SJSA1 (cell line): ENCODE results near the gene BMAL2. TPM values are rescaled to one million over a fixed set of nuclear protein-coding genes. Genes with fewer than 3 reads are reported as not detected.

Source experiments
- DNase-seq, 2 experiments: peaks; one replicate each; pipeline ENCODE4 v3.0.0-alpha.2; 2015 to 2020; ENCODE audit warnings: low spot score in 2 of 2, low read depth in 1 of 2
- H3K27ac ChIP-seq: fragments of 250-450 bp; sonication (Bioruptor Pico); 2 replicates; pipeline ENCODE4 v1.5.1; 2020; ENCODE audit warnings: mild to moderate bottlenecking, moderate library complexity
- H3K27me3 ChIP-seq: fragments of 250-450 bp; sonication (Bioruptor Pico); replicated peaks from 2 replicates; pipeline ENCODE4 v1.5.1; 2020; ENCODE audit warnings: mild to moderate bottlenecking, moderate library complexity
- H3K36me3 ChIP-seq: fragments of 250-450 bp; sonication (Bioruptor Pico); 2 replicates; pipeline ENCODE4 v1.5.1; 2020; ENCODE audit warnings: mild to moderate bottlenecking
- H3K4me1 ChIP-seq: fragments of 250-450 bp; sonication (Bioruptor Pico); replicated peaks from 2 replicates; pipeline ENCODE4 v1.6.1; 2021; ENCODE audit warnings: mild to moderate bottlenecking
- H3K4me3 ChIP-seq: fragments of 250-450 bp; sonication (Bioruptor Pico); 2 replicates; pipeline ENCODE4 v1.5.1; 2020; ENCODE audit warnings: mild to moderate bottlenecking
- H3K9me3 ChIP-seq: fragments of 250-450 bp; sonication (Bioruptor Pico); replicated peaks from 2 replicates; pipeline ENCODE4 v1.5.1; 2020; ENCODE audit warnings: mild to moderate bottlenecking
- total RNA-seq: library from RNA; depleted of rRNA; stranded (reverse); fragments of >200 nt; shearing (Covaris generic); gene quantifications from 2 replicates; pipeline ENCODE4 v1.2.3, GENCODE V29; 2014; rRNA removed

Gene BMAL2
- 39.5 and 47.8 TPM in 2 replicates for total RNA-seq

DNA sequence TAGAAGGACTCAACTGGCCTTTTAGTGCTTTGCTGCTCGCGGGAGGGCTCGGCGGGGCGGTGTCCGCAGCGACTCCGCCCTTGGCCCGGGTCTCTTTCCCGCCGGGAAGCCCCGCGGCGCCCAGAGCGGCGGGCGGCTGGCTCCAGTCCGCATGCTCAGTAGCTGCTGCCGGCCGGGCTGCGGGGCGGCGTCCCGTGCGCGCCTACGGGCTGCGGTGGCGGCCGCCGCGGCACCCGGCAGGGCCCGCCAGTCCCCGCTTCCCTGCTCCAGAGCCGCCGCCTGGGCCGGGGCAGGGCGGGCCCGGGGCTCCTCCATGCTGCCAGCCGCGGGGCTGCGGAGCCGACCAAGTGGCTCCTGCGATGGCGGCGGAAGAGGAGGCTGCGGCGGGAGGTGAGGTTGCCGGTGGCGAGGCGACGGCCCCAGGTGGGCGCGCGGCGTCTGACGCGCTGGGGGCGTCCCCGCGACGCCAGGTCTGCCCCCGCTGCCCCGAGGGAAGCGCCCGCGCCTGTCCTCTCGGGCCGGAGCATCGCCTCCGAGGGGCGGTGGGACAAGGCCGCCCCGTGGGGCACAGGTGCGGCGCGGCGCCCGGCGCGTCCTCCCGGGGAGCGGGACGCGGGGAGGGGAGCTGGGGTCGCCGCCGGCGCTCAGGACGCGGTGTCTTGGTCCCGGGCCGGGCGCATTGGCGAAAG, at the start of gene BMAL2:
Gene BMAL2, plus strand, starts transcription at position 123 of the 689 bp plus-strand sequence. Its CDS starts 237 bp downstream, at position 360.
- Histone ChIP-seq H3K27ac (peak within 1 kb of the TSS; percentile 65), H3K36me3 (peaks cover 5% of the 10 kb centered on the region)

GRCh38 chr12:27284021-27284420, 48.6 kb upstream of the BMAL2 start:
- H3K4me1 ChIP-seq = peaks cover 18% of the 10 kb centered on the region
- H3K4me3 ChIP-seq = no peak overlapping the region
- H3K27ac ChIP-seq = no peak overlapping the region
- no peak for DNase-seq
- no peaks in the 10 kb centered on the region for H3K36me3 ChIP-seq
- no peaks in the 10 kb centered on the region for H3K9me3 ChIP-seq
- no peaks in the 10 kb centered on the region for H3K27me3 ChIP-seq

More for the DNA sequence above, at the start of gene BMAL2:
- peaks cover 30% of the 10 kb centered on the region for H3K4me1 ChIP-seq
- peak; percentile 48 to 68 for DNase-seq
- no peaks in the 10 kb centered on the region for H3K9me3 ChIP-seq
- H3K4me3 ChIP-seq = peak within 1 kb of the TSS; percentile 87
- no peaks in the 10 kb centered on the region for H3K27me3 ChIP-seq

DNA sequence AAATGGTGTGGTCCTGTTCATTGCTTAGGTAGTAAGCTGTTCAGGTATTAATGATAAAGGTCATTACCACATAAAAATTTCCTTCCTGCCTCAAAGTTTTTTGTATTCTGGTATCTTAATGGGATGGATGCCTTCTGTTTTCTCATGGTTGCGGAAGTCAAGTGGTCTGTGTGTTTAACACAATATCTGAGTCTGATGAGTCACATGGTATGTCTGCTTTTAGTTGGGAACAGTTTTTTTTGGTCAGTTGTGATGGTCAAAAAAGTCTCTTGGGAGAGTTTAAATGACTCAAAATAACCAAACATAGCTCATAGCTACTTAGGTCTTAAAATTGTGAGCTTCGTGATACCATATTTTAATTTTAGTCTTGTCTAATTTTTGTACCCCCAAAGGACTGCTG, 47.9 kb upstream of the BMAL2 start:
- Histone ChIP-seq H3K9me3 (no peaks in the 10 kb centered on the region), H3K27ac (peak overlapping the region; percentile 6; the same call in 1 of the 2 replicates), H3K4me1 (peaks cover 25% of the 10 kb centered on the region), H3K4me3 (no peak overlapping the region), H3K27me3 (no peaks in the 10 kb centered on the region), H3K36me3 (no peaks in the 10 kb centered on the region)
- peak in 1 of 2 experiments; percentile 59 for DNase-seq

DNA sequence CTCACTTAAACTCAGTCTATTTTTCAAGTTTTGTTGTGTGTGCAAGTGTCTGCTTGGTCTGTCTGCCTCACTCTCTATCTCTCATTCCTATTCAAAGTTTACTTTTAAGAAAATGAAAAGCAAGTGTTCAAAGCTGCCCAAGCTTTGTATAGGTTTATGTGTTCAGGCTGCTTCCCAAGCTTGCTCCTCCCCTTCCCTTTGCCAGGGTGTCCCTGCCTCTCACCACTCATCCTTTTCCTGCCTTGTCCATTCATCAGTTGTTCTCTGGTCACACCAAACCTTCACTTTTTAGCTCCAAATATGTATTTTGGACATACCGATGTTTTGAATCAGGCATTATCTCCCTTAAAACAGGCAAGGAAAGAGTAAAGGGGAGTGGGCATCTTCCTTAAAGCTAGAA, 47.2 kb upstream of the BMAL2 start:
- Histone ChIP-seq H3K36me3 (no peaks in the 10 kb centered on the region), H3K27me3 (no peaks in the 10 kb centered on the region), H3K9me3 (no peaks in the 10 kb centered on the region), H3K4me3 (no peak overlapping the region), H3K27ac (no peak overlapping the region), H3K4me1 (peaks cover 26% of the 10 kb centered on the region)
- no peak for DNase-seq

GRCh38 chr12:27289414-27289813, 43.2 kb upstream of the BMAL2 start:
- no peak overlapping the region for H3K4me3 ChIP-seq
- H3K27ac ChIP-seq = 0 out of 2 replicates have a peak overlapping the region, but pooled peaks have one; percentile 21
- no peaks in the 10 kb centered on the region for H3K36me3 ChIP-seq
- H3K27me3 ChIP-seq = no peaks in the 10 kb centered on the region
- no peaks in the 10 kb centered on the region for H3K9me3 ChIP-seq
- peak in 1 of 2 experiments; percentile 28 for DNase-seq
- H3K4me1 ChIP-seq = peaks cover 30% of the 10 kb centered on the region

GRCh38 chr12:27290501-27291168, 42.0 kb upstream of the BMAL2 start:
- no peaks in the 10 kb centered on the region for H3K36me3 ChIP-seq
- no peak for DNase-seq
- no peak overlapping the region for H3K27ac ChIP-seq
- no peaks in the 10 kb centered on the region for H3K9me3 ChIP-seq
- H3K4me3 ChIP-seq = no peak overlapping the region
- no peaks in the 10 kb centered on the region for H3K27me3 ChIP-seq
- H3K4me1 ChIP-seq = peaks cover 17% of the 10 kb centered on the region

DNA sequence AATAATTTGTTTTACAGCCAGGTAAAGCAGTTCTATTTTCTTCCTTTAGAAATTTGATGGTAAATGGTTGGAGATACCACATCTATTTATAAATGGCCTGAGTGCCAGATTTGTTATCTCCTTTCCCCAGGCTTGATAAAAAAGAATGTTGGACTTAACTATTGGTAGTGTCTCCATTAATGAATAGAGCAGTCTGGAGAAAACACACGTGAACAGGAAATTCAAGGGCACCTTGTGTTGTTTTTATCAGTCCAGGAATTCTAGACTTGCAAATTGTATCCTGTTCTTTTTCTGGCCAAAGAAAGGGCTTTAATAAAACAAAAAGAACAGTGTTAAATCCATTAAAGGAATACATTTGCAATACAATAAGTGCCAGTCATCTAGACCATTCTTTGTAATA, 40.8 kb upstream of the BMAL2 start:
- DNase-seq = no peak
- Histone ChIP-seq H3K27ac (no peak overlapping the region), H3K4me3 (no peak overlapping the region), H3K27me3 (no peaks in the 10 kb centered on the region), H3K9me3 (no peaks in the 10 kb centered on the region), H3K4me1 (peaks cover 16% of the 10 kb centered on the region), H3K36me3 (no peaks in the 10 kb centered on the region)

GRCh38 chr12:27292718-27293117, 39.9 kb upstream of the BMAL2 start:
- Histone ChIP-seq H3K36me3 (no peaks in the 10 kb centered on the region; the same call in 1 of the 2 replicates), H3K27ac (no peak overlapping the region), H3K4me1 (peaks cover 16% of the 10 kb centered on the region), H3K27me3 (no peaks in the 10 kb centered on the region), H3K9me3 (no peaks in the 10 kb centered on the region), H3K4me3 (no peak overlapping the region)
- DNase-seq = no peak

DNA sequence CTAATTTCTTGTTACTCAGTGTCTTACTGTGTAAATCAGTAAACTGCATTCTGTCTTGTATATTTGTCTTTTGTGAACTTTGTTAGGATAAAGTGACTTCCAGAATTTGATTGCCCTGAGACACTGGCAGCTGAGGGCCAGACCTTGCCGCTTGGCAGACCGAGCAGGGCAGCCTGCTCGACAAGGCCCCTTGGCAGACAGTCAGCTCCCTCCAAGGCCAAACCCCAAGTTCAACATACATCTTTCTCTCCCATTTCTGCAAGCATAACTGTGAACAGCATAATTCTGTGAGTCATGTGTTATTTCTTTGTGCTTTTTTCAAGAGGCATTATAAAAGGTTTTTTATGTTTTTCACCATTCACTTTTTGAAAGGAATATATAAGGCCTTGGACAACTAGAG, 39.2 kb upstream of the BMAL2 start:
- H3K4me3 ChIP-seq = no peak overlapping the region
- no peaks in the 10 kb centered on the region for H3K9me3 ChIP-seq
- H3K27me3 ChIP-seq = no peaks in the 10 kb centered on the region
- DNase-seq = no peak
- peaks cover 4% of the 10 kb centered on the region; the same call in 1 of the 2 replicates for H3K36me3 ChIP-seq
- H3K27ac ChIP-seq = no peak overlapping the region
- H3K4me1 ChIP-seq = peaks cover 16% of the 10 kb centered on the region

DNA sequence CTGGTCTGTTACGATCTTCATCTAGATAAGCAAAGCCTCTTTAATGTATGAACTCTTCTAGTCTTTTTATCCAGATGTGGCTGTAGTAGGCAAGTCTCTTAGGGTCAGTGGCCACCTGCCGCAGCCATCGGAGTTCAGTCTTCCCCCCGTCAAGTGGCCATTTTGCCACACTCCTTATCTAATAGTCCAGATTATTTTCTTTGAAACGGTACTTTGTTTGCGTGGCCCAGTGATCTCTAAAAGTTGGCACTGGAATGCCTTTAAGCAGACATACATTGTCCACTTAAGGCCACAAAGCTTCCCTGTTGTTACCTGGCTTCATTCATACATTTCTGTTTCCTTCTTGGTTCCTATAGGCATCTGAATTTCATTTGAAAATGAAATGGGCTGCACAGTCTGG, 36.0 kb upstream of the BMAL2 start:
- peaks cover 7% of the 10 kb centered on the region for H3K36me3 ChIP-seq
- peaks cover 8% of the 10 kb centered on the region; the same call in 1 of the 2 replicates for H3K4me1 ChIP-seq
- H3K4me3 ChIP-seq = no peak overlapping the region
- H3K27ac ChIP-seq = no peak overlapping the region
- DNase-seq = no peak
- no peaks in the 10 kb centered on the region for H3K9me3 ChIP-seq
- no peaks in the 10 kb centered on the region for H3K27me3 ChIP-seq

GRCh38 chr12:27297566-27297965, 35.1 kb upstream of the BMAL2 start:
- Histone ChIP-seq H3K4me3 (no peak overlapping the region), H3K27me3 (no peaks in the 10 kb centered on the region), H3K27ac (no peak overlapping the region), H3K4me1 (peaks cover 8% of the 10 kb centered on the region; the same call in 1 of the 2 replicates), H3K36me3 (peaks cover 7% of the 10 kb centered on the region), H3K9me3 (no peaks in the 10 kb centered on the region)
- DNase-seq = no peak

DNA sequence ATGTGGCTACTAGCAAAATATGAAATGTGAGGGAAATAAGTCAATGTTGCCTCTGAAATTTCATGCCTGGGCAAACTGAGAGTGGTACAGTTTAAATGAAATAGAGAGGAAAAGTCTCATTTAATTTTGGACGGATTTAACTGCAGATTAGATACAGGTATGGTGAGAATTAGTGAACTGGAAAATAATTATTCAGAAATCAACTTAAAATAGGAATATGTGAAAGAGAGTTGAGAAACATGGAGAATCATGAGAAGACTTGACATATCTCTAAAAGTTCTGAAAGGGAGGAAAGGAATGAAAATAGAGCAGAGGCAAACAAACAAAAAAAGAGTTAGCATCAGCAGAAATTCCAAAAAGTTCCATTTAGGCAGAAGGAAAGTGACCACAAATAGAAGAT, 33.5 kb upstream of the BMAL2 start:
- H3K36me3 ChIP-seq = peaks cover 10% of the 10 kb centered on the region
- no peaks in the 10 kb centered on the region for H3K9me3 ChIP-seq
- DNase-seq = no peak
- H3K4me3 ChIP-seq = no peak overlapping the region
- no peak overlapping the region for H3K27ac ChIP-seq
- H3K4me1 ChIP-seq = peaks cover 5% of the 10 kb centered on the region
- no peaks in the 10 kb centered on the region for H3K27me3 ChIP-seq

GRCh38 chr12:27300226-27300625, 32.4 kb upstream of the BMAL2 start:
- Histone ChIP-seq H3K4me1 (peaks cover 5% of the 10 kb centered on the region), H3K9me3 (no peaks in the 10 kb centered on the region), H3K27ac (no peak overlapping the region), H3K4me3 (no peak overlapping the region), H3K36me3 (peaks cover 10% of the 10 kb centered on the region), H3K27me3 (no peaks in the 10 kb centered on the region)
- DNase-seq = no peak
